ENCODE measurements around the gene HGF.

DNA sequence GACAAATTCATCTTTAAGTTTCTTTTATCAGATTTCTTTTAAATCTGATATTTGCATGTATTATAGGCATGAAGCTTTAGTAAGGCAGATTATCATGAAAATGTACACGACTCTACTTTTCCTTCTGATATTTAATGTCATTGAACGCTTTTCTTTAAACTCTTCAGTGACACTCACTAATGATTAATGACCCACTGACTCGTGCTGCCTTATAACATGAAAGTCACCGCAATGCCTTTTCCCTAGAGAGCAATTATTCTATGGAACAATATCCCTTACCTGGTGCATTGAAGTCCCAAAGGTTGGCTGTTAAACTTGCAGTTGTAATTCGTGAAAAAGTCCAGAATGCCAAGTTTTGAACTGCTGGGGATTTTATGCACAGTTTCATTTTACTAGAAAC lies 33.4 kb upstream of the HGF start:
- TF ChIP-seq, protein P1, sequence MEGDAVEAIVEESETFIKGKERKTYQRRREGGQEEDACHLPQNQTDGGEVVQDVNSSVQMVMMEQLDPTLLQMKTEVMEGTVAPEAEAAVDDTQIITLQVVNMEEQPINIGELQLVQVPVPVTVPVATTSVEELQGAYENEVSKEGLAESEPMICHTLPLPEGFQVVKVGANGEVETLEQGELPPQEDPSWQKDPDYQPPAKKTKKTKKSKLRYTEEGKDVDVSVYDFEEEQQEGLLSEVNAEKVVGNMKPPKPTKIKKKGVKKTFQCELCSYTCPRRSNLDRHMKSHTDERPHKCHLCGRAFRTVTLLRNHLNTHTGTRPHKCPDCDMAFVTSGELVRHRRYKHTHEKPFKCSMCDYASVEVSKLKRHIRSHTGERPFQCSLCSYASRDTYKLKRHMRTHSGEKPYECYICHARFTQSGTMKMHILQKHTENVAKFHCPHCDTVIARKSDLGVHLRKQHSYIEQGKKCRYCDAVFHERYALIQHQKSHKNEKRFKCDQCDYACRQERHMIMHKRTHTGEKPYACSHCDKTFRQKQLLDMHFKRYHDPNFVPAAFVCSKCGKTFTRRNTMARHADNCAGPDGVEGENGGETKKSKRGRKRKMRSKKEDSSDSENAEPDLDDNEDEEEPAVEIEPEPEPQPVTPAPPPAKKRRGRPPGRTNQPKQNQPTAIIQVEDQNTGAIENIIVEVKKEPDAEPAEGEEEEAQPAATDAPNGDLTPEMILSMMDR (IDR thresholded peaks at IDR 0.05), result no peak
- TF ChIP-seq EZH2 (IDR thresholded peaks at IDR 0.05) (no peak), EZH2phosphoT487 (IDR thresholded peaks at IDR 0.05) (no peak)

All from neural progenitor cell (in vitro differentiated cells).